Liver (tissue), 3 donors: ENCODE results near the gene UACA.
A peak's percentile ranks its signal among the peaks of the same experiment; 100 is the strongest.

Source experiments
- FOXA1 ChIP-seq: IDR thresholded peaks from 2 replicates; pipeline ENCODE4 v1.6.1; 2016; ENCODE audit warnings: antibody characterized with exemption
- GABPA ChIP-seq, 2 donors: IDR thresholded peaks in 1 of 2; conservative IDR thresholded peaks in 1 of 2; 2 replicates each; pipeline ENCODE4 v1.6.1; 2016; ENCODE audit warnings: antibody characterized with exemption in 2 of 2, mild to moderate bottlenecking in 1 of 2, moderate library complexity in 1 of 2
- HNF4A ChIP-seq, 2 donors: conservative IDR thresholded peaks; 2 replicates each; pipeline ENCODE4 v1.6.1; 2016; ENCODE audit warnings: antibody characterized with exemption in 2 of 2, mild to moderate bottlenecking in 2 of 2
- JUND ChIP-seq, 2 donors: IDR thresholded peaks; 2 replicates each; pipeline ENCODE4 v1.6.1; 2016; ENCODE audit warnings: antibody characterized with exemption in 2 of 2
- RAD21 ChIP-seq, 2 donors: IDR thresholded peaks; 2 replicates each; pipeline ENCODE4 v1.6.1; 2016; ENCODE audit warnings: antibody characterized with exemption in 2 of 2, mild to moderate bottlenecking in 2 of 2
- RXRA ChIP-seq, 2 donors: IDR thresholded peaks; 2 replicates each; pipeline ENCODE4 v1.6.1; 2017 to 2018; ENCODE audit warnings: antibody characterized with exemption in 2 of 2, mild to moderate bottlenecking in 1 of 2
- SP1 ChIP-seq: IDR thresholded peaks from 2 replicates; pipeline ENCODE4 v1.6.1; 2018; ENCODE audit warnings: antibody characterized with exemption, mild to moderate bottlenecking
- TAF1 ChIP-seq: conservative IDR thresholded peaks from 2 replicates; pipeline ENCODE4 v1.6.1; 2016; ENCODE audit warnings: antibody characterized with exemption, mild to moderate bottlenecking
- YY1 ChIP-seq: IDR thresholded peaks from 2 replicates; pipeline ENCODE4 v1.6.1; 2016; ENCODE audit warnings: antibody characterized with exemption, mild to moderate bottlenecking
- TF ChIP-seq, protein P1 (sequence below): fragments of 150-350 bp; IDR thresholded peaks from 2 replicates; pipeline ENCODE4 v1.5.1; 2017; ENCODE audit warnings: improper control_type of control experiment, low read depth, low read length; ENCODE audit not compliant: missing input control
- TF ChIP-seq, protein P2 (sequence below): IDR thresholded peaks from 2 replicates; pipeline ENCODE4 v1.6.1; 2016; ENCODE audit warnings: antibody characterized with exemption, mild to moderate bottlenecking
- TF ChIP-seq, protein P3 (sequence below): IDR thresholded peaks from 2 replicates; pipeline ENCODE4 v1.6.1; 2016; ENCODE audit warnings: antibody characterized with exemption
- TF ChIP-seq, protein P4 (sequence below): IDR thresholded peaks from 2 replicates; pipeline ENCODE4 v1.6.1; 2016; ENCODE audit warnings: antibody characterized with exemption
- donor health status: healthy.
- donor health status: healthy.

DNA sequence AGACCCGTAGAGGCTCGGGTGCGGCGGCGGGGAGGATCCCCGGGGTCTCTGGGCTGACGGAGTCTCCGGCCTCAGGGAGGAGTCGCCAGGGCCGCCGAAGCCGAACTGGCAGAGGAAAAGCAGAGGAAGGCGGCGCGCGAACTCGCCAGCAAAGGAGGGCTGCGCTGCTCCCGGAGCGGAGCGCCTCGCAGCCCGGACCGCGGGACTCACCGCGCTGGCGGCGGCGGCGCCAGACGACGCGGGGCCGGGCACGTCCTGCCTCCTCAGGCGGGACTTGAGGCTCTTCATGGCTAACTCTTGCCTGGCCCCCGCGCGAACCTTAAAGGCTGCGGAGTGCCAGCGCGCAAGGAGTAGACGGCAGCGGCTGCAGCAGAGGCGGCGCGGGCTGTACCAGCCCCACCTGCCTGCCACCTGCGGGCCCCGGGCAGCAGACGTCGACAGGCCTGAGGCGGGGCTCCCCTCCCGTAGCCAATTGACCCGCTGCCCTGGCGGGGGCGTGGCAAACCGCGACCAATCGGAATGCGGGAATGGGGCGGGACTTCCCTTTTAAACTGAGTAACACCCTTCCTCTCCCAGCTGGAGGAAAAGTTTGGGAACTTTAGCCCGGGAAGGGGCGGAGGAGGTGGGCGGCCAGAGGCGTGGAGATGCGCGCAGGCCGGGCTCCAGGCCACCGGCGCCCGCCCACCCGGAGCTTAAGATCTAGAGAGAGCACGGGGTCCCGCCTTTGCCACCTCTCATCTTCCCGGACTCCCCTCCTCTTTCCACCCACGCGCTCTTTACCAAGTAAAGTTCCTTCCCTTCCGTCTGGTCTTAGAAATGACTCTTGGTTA is at the start of gene UACA:
- TF ChIP-seq, protein P1, sequence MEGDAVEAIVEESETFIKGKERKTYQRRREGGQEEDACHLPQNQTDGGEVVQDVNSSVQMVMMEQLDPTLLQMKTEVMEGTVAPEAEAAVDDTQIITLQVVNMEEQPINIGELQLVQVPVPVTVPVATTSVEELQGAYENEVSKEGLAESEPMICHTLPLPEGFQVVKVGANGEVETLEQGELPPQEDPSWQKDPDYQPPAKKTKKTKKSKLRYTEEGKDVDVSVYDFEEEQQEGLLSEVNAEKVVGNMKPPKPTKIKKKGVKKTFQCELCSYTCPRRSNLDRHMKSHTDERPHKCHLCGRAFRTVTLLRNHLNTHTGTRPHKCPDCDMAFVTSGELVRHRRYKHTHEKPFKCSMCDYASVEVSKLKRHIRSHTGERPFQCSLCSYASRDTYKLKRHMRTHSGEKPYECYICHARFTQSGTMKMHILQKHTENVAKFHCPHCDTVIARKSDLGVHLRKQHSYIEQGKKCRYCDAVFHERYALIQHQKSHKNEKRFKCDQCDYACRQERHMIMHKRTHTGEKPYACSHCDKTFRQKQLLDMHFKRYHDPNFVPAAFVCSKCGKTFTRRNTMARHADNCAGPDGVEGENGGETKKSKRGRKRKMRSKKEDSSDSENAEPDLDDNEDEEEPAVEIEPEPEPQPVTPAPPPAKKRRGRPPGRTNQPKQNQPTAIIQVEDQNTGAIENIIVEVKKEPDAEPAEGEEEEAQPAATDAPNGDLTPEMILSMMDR = no peak
- TF ChIP-seq, protein P2, sequence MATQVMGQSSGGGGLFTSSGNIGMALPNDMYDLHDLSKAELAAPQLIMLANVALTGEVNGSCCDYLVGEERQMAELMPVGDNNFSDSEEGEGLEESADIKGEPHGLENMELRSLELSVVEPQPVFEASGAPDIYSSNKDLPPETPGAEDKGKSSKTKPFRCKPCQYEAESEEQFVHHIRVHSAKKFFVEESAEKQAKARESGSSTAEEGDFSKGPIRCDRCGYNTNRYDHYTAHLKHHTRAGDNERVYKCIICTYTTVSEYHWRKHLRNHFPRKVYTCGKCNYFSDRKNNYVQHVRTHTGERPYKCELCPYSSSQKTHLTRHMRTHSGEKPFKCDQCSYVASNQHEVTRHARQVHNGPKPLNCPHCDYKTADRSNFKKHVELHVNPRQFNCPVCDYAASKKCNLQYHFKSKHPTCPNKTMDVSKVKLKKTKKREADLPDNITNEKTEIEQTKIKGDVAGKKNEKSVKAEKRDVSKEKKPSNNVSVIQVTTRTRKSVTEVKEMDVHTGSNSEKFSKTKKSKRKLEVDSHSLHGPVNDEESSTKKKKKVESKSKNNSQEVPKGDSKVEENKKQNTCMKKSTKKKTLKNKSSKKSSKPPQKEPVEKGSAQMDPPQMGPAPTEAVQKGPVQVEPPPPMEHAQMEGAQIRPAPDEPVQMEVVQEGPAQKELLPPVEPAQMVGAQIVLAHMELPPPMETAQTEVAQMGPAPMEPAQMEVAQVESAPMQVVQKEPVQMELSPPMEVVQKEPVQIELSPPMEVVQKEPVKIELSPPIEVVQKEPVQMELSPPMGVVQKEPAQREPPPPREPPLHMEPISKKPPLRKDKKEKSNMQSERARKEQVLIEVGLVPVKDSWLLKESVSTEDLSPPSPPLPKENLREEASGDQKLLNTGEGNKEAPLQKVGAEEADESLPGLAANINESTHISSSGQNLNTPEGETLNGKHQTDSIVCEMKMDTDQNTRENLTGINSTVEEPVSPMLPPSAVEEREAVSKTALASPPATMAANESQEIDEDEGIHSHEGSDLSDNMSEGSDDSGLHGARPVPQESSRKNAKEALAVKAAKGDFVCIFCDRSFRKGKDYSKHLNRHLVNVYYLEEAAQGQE = peak; percentile 55
- TF ChIP-seq, protein P3, sequence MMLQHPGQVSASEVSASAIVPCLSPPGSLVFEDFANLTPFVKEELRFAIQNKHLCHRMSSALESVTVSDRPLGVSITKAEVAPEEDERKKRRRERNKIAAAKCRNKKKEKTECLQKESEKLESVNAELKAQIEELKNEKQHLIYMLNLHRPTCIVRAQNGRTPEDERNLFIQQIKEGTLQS = no peak
- TF ChIP-seq RAD21 (IDR thresholded peaks at IDR 0.05) = no peak
- TF ChIP-seq FOXA1 = no peak
- TF ChIP-seq YY1 = peak; percentile 55
- TF ChIP-seq RXRA (IDR thresholded peaks at IDR 0.05) = peak in 1 of 2 donors; percentile 35
- TF ChIP-seq, protein P4, sequence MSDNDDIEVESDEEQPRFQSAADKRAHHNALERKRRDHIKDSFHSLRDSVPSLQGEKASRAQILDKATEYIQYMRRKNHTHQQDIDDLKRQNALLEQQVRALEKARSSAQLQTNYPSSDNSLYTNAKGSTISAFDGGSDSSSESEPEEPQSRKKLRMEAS = peak; percentile 61
- TF ChIP-seq GABPA (IDR thresholded peaks at IDR 0.05 in 1 of 2, conservative IDR thresholded peaks at IDR 0.05 in 1 of 2) = peak in 1 of 2 donors; percentile 84
- peak; percentile 22 to 37 for TF ChIP-seq HNF4A (conservative IDR thresholded peaks at IDR 0.05)
- TF ChIP-seq SP1 = peak; percentile 83
- TF ChIP-seq JUND (IDR thresholded peaks at IDR 0.05) = no peak
- TF ChIP-seq TAF1 = no peak
